C4-2B (cell line): Measurements from ENCODE around the gene ZBTB16.

Experiments
- CTCF ChIP-seq: fragments of 450-650 bp; conservative IDR thresholded peaks from 2 replicates; pipeline ENCODE4 v1.5.1; 2017; ENCODE audit warnings: mild to moderate bottlenecking
- ZFX ChIP-seq: fragments of 450-650 bp; IDR thresholded peaks from 2 replicates; pipeline ENCODE4 v1.6.1; 2017

DNA sequence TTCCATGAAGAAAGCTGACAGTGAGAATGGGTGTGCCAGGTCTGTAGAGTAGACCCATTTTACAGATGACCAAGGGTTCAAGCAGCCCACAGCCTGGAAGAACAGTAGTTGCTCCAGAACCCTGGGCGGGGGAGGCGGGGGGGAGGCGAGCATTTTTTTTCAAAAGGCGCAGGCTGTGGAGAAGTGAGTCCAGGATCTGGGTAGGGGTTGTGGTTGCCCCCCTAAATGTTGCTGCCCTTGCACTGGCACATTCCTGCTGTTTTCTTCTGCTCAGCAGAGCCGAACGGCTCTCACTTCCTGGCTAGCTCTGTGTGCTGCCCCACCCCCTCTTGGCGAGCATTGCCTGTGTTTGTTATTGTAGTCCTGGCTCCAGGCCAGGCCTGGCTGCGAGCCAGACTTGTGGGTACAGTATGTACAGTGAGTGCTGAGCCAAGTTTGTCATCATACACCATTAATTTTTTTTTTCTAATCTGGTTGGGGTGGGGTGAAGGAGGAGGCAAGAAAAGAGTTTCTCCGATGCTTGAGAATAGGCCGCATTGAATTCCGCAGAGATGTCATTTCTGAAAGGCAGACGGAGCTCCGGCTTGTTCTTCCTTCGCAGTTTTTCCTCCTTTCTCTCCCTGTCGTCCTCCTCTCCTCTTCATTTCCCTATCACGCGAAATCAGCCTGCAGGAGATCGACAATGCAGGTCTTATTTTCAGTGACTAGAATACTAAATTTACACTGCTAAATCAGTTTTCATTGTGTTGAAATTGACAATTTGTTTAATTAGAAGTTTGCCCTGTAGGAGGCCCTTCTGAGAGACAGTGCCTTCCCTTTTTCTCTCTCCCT is 100.5 kb downstream of the ZBTB16 start:
- TF ChIP-seq CTCF (no peak), ZFX (no peak)
